HG03095 (cell line): Measurements from ENCODE around the gene PTPRG.

Experiments
- ATAC-seq: cut with Tn5 transposase; IDR thresholded peaks from one replicate; pipeline ENCODE4 v1.9.1; 2021; ENCODE audit warnings: moderate library complexity; ENCODE audit not compliant: unreplicated experiment

Gene PTPRG

DNA sequence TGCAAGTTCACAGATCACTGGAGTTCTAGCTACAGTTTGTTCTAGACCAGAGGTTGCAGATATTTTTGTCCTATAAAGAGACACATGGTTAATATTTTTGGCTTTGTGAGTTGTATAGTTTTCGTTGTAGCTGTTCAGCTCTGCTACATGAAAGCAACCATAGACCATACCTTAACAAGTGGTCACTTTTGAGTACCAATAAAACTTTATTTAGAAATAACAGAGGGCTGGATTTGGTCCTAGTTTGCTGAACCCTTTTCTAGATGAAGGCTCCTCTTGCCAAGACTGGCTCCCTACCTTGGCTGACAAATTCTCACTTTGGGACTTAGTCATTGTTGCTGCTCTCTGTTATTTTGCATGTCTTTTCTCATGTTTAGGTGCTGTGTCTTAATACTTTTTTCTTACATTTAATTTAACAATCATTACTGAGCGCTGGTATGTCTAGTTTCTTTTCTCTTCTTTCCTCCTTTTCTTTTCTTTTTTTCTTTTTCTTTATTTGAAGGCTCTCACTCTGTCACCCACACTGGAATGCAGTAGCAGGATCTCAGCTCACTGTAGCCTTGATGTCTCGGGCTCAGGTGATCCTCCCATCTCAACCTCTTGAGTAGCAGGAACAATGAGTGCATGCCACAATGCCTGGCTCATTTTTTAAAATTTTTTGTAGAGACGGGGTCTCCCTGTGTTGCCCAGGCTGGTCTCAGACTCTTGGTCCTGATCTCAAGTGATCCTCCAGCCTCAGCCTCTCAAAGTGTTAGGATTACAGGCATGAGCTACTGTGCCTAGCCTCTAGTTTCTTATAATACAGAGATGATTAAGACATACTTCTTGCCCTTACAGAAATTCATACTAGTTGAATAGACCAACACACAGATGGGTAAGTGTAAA is 227.5 kb downstream of the PTPRG start:
- no peak for ATAC-seq

DNA sequence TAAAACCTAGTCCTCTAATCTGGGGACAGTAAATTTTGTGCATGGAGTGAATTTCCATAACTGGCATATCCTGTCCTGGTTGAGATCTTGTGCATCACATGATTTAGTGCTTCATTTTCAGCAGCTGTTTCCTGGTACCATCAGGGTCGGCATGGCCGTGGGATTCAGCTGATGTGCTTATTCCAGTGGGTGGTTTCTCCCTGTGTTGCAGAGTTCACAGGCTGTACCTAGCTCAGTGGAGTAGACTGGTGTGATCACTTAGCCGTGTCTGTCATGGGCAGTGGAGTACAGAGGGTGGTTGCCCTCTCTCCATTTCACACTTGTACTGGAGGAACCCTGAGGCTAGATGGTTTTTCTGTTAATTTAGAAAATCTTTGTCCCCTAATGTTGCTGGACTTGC is 228.5 kb downstream of the PTPRG start:
- no peak for ATAC-seq

- no peak for ATAC-seq
These were observed 229.0 kb downstream of the PTPRG start for GRCh38 chr3:61790411-61790810.

DNA sequence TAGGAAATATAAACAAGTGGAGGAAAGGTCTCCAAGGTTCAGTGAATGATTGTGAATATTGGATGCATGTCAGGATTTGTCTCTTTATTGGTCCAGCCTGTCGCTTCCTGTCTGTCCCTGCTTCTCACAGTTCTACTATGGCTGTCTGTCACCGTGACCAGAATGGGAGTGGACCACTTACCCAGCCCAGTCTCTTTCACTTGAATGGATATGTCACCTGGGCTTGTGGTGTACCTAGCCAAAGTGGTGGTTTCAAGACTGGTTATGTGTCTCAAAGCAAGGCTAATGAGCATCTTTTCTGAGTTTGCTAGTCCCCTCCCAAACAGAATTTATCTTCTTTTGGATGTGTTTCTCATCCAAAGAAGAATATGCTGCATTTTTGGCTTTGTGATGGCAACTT is 231.7 kb downstream of the PTPRG start:
- no peak for ATAC-seq

DNA sequence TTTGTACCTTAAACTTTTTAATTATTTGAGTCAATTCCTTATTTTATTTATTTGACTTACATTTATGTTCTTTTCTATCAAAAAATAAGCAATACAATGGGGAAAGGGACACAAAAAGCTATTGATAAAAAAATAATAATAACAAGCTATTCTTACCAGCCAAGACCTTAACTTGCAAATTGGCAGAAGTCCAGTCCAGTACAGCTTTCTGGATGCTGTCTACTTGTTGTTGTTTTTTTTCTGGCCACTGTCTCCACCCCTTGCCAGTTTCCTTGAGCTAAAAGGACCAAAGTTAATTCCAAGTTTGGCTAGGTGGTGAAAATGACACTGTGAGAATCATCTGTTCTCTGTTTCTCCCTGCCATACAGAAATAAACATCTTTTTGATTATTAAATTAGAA is 232.2 kb downstream of the PTPRG start:
- no peak for ATAC-seq

- ATAC-seq = no peak
These were observed 233.0 kb downstream of the PTPRG start for GRCh38 chr3:61794341-61794740.

GRCh38 chr3:61794961-61795360 is 233.6 kb downstream of the PTPRG start:
- no peak for ATAC-seq

DNA sequence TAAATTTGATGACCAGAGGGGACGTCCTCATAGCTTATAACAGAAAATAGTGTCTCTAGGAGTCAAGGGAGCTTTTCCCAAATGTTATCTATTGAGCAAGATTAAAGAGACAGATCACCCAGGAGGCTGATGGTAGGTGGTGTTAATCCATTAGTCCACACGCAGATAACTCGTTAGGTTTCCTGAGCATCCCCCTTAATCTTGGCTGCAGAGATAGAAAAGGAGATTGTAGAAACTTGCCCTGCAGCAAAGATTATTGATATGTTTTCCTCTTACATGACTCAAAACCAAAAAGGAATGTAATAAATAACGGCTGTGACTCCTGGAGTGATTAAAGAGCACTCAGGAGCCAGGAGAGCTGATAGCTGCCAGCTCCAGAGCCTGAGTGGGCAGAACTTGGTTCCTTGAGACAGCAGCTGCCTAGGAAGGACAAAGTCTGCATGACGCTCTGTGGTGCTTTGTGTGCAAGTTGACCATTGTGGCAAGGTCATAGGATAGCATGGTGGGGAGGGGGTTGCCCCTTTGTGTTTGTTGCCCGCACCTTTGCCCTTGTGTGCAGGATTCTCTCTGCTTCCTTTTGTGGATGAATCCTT is 234.8 kb downstream of the PTPRG start:
- no peak for ATAC-seq

GRCh38 chr3:61796911-61797310 is 235.5 kb downstream of the PTPRG start:
- ATAC-seq = no peak

DNA sequence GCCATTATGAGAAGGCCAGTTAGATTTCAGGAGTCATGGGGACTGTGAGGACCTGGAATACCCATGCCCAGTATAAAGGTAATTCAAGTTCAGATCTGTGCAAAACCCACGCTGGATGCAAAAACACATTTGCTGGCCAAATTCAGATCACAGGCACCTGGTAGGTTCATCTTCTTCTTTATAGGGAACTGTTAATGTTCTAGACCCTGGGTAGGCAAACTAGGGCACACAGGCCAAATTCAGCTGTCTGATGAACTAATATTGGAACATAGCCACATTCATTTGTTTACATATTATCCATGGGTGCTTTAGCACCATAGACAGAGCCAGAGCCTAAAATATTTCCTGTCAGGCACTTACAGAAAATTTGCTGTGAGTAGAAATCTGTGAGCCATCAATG is 241.4 kb downstream of the PTPRG start:
- no peak for ATAC-seq

GRCh38 chr3:61803983-61804382 is 242.6 kb downstream of the PTPRG start:
- ATAC-seq = no peak

DNA sequence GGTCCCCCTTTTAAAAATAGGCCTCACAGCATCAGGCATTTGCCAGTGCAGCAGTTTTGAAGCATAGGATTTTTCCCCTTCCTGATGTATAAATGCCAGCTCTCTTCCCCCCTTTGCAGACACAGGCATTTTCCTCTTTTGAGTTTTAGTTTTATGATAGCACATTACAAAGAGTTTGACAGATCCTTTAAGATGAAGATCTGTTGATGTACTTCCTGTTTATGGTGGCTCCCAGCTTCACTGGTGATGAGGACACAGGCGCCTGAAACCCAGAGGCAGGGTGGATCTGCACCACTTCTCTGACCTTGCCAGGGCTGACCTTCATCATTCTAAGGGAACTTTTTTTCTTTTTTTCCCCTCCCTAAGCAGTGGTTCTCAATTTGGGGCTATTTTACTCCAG is 243.4 kb downstream of the PTPRG start:
- no peak for ATAC-seq

- ATAC-seq = no peak
These were observed 244.2 kb downstream of the PTPRG start for GRCh38 chr3:61805510-61806080.

DNA sequence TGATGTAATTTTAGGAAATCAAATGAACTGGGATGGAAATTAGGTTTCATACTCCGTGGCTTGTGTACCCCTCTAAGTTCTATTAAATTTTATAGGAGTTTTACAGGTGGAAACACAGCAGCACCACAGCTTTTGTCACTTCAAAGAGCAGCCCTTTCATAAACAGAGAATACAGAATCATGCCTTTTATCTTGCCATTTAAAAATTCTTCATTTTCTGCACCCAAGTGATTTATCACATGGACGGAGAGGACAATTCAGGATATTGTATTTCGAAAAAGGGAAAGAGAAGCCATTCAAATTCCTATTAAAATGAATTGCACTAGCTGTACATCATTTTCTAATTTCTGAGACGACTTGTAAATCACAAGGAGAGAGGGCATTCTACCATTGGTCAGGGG is 245.4 kb downstream of the PTPRG start:
- ATAC-seq = no peak

DNA sequence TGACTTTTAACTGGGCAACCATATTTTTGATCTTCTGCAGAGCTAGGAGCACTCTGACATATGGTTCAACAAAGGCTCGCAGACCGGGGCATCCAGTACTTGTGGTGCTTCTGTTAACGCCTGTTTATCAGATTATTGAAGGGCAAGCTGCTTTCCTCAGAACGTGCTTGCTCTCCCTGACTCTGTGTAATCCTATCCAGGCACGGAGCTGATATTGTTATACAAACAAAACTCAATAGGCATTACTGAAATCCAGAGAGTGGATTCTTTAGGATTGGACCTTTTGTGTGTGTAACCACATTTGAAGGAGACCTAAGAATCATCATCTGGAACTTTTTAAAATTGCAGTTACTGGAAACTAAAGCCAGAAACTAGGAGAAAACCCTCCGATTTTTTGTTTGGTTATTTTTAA is 246.5 kb downstream of the PTPRG start:
- no peak for ATAC-seq

- no peak for ATAC-seq
These were observed 247.2 kb downstream of the PTPRG start for GRCh38 chr3:61808526-61808925.

- ATAC-seq = no peak
These were observed 247.6 kb downstream of the PTPRG start for GRCh38 chr3:61808999-61809398.

DNA sequence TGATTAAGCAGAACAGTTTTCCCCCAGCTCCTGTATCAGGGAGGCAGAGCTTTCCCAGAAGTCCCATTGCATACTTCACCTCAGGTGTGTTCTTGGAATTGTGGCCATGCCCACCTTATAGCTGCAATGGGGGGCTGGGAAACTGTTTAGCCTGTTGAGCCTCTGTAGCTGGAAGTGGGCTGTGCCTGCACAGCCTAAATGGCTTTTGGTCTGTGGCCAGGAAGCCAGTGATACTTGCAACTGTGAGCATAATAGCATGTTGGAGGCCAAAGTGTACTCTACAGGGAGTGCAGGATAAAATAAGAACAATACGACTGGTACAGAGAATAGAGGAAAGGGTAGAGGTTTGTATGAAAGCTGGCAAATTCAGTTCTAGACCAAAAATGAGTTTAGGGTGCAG is 248.5 kb downstream of the PTPRG start:
- ATAC-seq = no peak

- ATAC-seq = no peak
These were observed 249.7 kb downstream of the PTPRG start for GRCh38 chr3:61810953-61811497.

GRCh38 chr3:61811652-61812051 is 250.3 kb downstream of the PTPRG start:
- no peak for ATAC-seq

GRCh38 chr3:61812085-61812484 is 250.7 kb downstream of the PTPRG start:
- no peak for ATAC-seq

DNA sequence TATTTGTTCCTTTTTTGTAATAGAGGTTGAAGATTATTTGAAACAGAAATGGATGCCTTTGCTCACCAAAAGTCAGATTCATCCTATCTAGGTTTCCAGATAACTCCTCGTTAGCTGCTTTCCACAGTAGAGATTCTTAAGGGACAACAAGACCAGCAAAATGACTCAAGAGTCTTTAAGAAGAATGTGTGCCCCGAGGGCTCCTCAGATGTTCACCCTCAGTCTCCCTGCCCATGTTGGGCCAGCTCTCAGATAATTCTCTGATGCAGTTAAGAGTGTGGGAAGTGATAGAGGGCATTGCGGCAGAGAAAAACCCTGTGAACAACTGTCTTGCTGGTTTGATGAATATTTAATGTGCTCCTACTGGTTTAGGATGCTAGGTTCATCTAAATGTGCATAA is 251.1 kb downstream of the PTPRG start:
- ATAC-seq = no peak
